Right ventricle myocardium inferior (tissue), 1 donor: ENCODE results near the gene SMARCC2. TPM values are rescaled to one million over a fixed set of nuclear protein-coding genes. Genes with fewer than 3 reads are reported as not detected.
A peak's percentile ranks its signal among the peaks of the same experiment; 100 is the strongest.
"Not testable (repeated sequence)": the region's sequence is repeated elsewhere in the genome, so short reads cannot be mapped to it uniquely, and the experiment has no call there.

ENCODE experiments used
- ATAC-seq: fragments of 200-7000 bp; cut with Tn5 transposase; one replicate; pipeline ENCODE4 v1.9.1; 2020; ENCODE audit warnings: mild to moderate bottlenecking, moderate library complexity
- DNase-seq: peaks from one replicate; pipeline ENCODE4 v3.0.0; 2021; ENCODE audit errors: missing footprints
- intact Hi-C: fragments of 100-400 bp; cut with DNase I; formaldehyde crosslinking; loops from one replicate; pipeline ENCODE4 v1.11.0; 2022
- total RNA-seq: library from RNA; stranded (reverse); fragmentation: NEBNext Ultra II Directional; extraction: Animal tissue kit (Norgen Biotek cat#: 25700); gene quantifications from one replicate; pipeline ENCODE4 v1.2.1, GENCODE V29; 2021
- donor health status: DM: no; HTN: yes; CAD: no; lungs with severe emphysema.

SMARCC2 gene
- total RNA-seq, 1 donor from 2014 or later: 68.8 TPM

DNA sequence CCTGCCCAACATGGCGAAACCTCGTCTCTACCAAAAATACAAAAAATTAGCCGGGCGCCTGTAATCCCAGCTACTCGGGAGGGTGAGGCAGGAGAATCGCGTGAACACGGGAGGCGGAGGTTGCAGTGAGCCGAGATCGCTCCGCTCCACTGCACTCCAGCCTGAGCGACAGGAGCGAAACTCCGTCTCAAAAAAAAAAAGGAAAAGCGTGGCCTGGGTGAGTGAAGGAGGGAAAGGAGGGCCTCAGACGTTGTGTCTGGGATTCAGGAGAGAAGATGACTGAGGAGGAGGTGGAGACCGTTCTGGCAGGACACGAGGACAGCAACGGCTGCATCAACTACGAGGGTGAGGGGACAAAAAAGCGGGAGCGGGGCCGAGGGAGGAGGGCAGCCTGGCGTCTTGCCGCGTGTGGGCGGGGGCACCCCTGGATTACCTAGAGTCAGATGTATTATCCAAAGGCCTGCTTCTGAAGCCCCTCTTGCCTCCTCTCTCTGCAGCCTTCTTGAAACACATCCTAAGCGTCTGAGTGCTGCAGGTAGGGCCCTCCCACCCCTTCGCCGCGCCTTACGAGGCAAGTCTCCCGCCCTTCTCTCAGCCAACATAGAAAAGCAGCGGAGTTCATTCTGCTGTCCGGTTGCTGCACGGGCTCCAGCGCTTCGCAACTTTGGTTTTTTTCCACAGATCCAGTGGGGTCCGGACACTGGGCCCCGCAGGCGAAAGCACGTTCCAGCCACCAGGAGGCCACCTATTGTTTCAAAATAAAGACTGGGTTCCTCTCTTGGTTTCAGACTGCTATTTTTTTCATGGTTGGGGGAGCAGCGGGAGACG, 31.9 kb downstream of the SMARCC2 start:
- intact Hi-C loops: loop anchor here (1.0 to 5.0 kb wide), 3 partner anchors 29 to 40 kb away; partner anchors contain the start of genes ESYT1, RPL41, SMARCC2 and ZC3H10
- DNase-seq: peak; percentile 78
- ATAC-seq: peak; percentile 47

GRCh38 chr12:56156464-56157200, 32.7 kb downstream of the SMARCC2 start:
- ATAC-seq, DNase-seq: not testable (repeated sequence)
- intact Hi-C loops: loop anchor here (5.0 kb wide), 1 partner anchor 39 kb away; the partner anchor contains the start of genes RPL41 and ZC3H10

GRCh38 chr12:56155256-56155845, 33.9 kb downstream of the SMARCC2 start:
- DNase-seq (no peak), ATAC-seq (no peak)
- intact Hi-C loops: loop anchor here (5.0 kb wide), 1 partner anchor 38 kb away; the partner anchor contains the start of genes RPL41 and ZC3H10

- DNase-seq: no peak
- intact Hi-C loops: loop anchor here (5.0 kb wide), 1 partner anchor 38 kb away; the partner anchor contains the start of genes RPL41 and ZC3H10
- ATAC-seq: no peak
These were observed 34.5 kb downstream of the SMARCC2 start for GRCh38 chr12:56154818-56155217.

DNA sequence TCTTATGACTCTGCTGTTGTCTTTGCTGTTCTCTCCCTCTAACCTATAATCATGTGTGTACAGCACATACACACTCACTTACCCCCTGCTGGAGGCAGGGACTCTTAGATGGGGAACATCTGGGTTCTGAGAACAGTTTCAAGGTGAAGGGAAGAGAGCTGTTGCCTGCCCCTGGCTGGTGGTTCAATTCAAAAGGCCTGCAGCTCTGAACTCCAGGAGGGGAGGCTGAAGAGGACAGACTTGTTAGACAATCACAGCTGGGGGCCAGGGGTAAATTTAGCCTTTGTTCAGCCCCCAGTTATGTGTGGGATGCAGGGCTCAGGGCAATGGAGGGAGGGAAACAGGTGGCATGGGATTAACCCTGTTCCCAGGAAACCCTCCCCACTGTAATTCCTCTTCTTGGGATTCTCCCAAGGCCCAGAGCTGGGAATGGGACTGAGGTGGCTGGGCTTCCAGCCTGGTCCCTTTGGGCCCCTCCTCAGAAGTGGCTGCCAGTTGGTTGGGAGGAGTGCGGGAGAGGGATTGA, 35.0 kb downstream of the SMARCC2 start:
- intact Hi-C loops: no loop called here
- ATAC-seq (no peak), DNase-seq (no peak)

- intact Hi-C loops: no loop called here
- no peak for DNase-seq
- ATAC-seq: no peak
These were observed 35.6 kb downstream of the SMARCC2 start for GRCh38 chr12:56153678-56154065.

- intact Hi-C loops: no loop called here
- ATAC-seq (no peak), DNase-seq (no peak)
These were observed 36.3 kb downstream of the SMARCC2 start for GRCh38 chr12:56152756-56153677.

DNA sequence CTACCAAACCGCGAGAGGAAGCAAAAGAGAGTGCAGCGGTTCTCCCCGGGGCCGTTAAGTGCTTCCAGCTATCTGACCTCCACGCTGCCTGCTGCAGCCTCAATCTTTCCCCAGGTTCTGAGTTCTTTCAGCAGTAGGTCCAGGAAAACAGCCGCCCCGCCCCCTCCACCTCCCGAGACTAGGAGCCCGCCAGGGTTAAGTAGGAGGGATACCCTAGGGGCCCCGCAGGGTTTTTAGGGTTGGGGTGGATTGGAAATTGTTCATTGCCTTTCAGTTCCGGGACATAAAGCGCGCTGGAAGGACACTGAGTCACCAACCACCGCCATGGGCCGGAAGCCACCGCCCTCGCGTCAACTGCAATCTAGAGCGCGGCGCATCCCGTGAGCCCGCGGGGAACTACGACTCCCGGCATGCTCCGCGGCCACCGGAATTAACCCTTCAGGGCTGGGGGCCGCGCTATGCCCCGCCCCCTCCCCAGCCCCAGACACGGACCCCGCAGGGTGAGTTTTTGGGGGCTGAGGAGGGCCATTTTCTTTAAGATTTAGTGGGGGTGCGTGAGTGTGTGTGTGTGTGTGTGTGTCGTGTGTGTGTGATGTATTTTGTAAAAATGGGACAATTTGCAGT, 37.0 kb downstream of the SMARCC2 start, which contains the start of gene MYL6B:
TSS of gene MYL6B (plus strand) at position 456 of the 624 bp plus-strand sequence. CDS start 1,332 bp downstream, outside the sequence.
- ATAC-seq (peak; percentile 96), DNase-seq (peak; percentile 98)
- intact Hi-C loops: no loop called here

- DNase-seq (peak; percentile 73), ATAC-seq (peak; percentile 20)
- intact Hi-C loops: no loop called here
These were observed 37.6 kb downstream of the SMARCC2 start for GRCh38 chr12:56151672-56152131.

DNA sequence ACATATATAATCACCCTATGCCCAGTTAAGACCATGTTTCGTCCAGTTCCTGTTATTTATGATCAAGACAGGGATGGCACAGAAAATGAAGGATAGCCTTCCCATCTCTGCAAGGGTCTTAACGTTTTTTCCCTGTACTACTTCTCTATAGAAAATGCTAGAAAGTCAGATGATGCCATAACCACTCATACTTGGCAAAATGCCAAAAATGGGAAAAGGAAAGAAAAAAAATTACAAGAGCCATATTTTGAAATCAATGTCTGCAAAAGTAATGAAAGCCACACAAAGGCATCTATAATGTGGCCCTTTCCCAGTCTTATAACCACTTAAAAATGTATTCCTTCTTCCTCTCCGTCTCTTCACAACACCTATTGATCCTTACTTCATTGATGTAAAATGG, 38.7 kb downstream of the SMARCC2 start:
- no peak for ATAC-seq
- intact Hi-C loops: no loop called here
- no peak for DNase-seq

GRCh38 chr12:56146492-56147460, 42.5 kb downstream of the SMARCC2 start:
- intact Hi-C loops: no loop called here

DNA sequence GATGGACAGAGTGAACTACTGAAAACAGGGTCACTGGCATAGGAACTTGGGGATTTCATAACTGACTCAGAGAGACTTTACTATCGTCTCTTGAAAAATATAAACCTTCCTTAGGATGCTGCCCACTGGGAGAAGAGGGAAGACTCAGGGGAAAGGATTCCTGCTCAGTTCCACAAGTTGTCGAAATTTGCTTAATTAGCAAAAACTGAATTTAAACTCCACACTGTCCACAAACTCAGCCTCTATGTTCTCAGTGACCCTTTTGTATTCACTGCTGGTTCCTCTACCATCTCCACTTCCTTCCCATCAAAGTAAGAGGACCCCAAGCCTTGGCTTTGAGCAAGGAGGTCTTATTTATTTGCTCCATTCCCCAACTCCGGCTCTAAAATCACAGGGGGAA, 44.1 kb downstream of the SMARCC2 start:
- DNase-seq: no peak
- intact Hi-C loops: no loop called here
- no peak for ATAC-seq

More at GRCh38 chr12:56146492-56147460, 42.5 kb downstream of the SMARCC2 start:
- no peak for DNase-seq
- ATAC-seq: no peak

GRCh38 chr12:56143870-56144269, 45.4 kb downstream of the SMARCC2 start:
- peak; percentile 37 for ATAC-seq
- intact Hi-C loops: no loop called here
- no peak for DNase-seq

GRCh38 chr12:56143217-56143616, 46.1 kb downstream of the SMARCC2 start:
- ATAC-seq (no peak), DNase-seq (no peak)
- intact Hi-C loops: no loop called here

DNA sequence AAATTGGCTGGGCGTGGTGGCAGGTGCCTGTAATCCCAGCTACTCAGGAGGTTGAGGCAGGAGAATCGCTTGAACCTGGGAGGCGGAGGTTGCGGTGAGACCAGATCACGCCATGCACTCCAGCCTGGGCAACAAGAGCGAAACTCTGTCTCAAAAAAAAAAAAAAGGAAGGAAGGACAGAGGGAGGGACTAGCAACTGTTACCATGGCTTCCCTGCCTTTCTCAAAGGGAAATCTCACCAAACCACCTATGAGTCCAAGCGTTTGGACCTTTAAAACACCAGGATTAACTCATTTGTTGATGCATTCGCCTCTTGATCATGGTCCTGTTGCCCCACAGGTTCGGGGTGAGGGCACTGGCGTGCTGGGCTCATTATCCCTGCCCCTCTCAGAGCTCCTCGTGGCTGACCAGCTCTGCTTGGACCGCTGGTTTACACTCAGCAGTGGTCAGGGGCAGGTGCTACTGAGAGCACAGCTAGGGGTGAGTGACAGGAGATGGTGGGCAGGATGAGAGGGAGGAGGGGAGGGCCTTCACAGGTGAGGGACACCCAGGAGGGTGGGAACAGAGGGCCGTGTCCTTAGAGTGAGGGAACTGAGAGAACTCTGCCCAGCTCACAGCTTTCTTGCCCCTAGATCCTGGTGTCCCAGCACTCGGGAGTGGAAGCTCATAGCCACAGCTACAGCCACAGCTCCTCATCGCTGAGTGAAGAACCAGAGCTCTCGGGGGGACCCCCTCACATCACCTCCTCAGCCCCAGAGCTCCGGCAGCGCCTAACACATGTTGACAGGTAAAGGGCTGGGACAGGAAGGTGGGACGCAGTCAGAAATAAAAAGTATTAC, 47.1 kb downstream of the SMARCC2 start:
- intact Hi-C loops: no loop called here
- ATAC-seq (no peak), DNase-seq (no peak)
